Right renal cortex interstitium (tissue), 3 donors: ENCODE results near the gene SLC25A46. TPM values are rescaled to one million over a fixed set of nuclear protein-coding genes. Genes with fewer than 3 reads are reported as not detected.
"Not testable (repeated sequence)": the region's sequence is repeated elsewhere in the genome, so short reads cannot be mapped to it uniquely, and the experiment has no call there.

Experiments
- DNase-seq, 3 donors: peaks; one replicate each; pipeline ENCODE4 v3.0.0-alpha.2; 2013; ENCODE audit warnings: low read depth in 3 of 3, low spot score in 2 of 3
- polyA plus RNA-seq, 3 donors: library from polyadenylated mRNA; unstranded; fragments of 120-200 nt; gene quantifications; one replicate each; pipeline ENCODE4 v1.2.1, GENCODE V29; 2013; ENCODE audit not compliant: insufficient read length in 3 of 3

Gene SLC25A46
- 10 to 100 TPM; 51.5 to 60.2 (median 56.0) TPM for polyA plus RNA-seq

DNA sequence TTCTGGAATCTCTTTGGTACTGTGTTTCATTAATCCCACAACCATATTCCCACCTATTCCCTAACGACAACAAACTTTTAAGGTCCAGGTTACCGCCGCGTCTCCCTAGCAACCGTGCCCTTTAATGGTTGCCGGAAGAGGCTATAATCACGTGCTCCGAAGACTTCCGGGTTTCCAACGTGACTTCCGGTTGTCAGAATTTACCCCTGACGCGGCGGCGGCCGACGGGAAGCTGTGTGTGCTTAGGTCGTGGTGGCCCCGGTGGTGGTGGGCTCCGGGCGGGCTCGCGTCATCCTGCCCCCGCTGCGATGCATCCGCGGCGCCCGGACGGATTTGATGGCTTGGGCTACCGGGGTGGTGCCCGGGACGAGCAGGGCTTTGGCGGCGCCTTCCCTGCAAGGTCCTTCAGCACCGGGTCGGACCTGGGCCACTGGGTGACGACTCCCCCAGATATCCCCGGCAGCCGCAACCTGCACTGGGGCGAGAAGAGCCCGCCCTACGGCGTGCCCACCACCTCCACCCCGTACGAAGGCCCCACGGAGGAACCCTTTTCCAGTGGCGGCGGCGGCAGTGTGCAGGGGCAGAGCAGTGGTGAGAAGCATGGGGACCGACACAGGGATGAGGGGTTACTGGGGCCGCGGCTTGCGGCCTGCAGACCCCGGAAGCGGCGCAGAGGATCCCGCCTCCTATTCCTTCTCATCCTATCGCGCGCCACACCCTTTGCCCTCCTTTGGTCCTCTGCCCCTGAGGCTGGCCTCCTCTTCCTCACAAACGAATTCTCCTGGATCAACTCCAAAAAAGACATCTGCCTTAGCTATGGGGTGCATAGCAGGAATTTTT is at the start of gene SLC25A46:
Gene SLC25A46 (plus strand): TSS at position 196 of the 840 bp plus-strand sequence. CDS start 113 bp downstream, at position 309.
- peak; percentile 83 to 91 (median 86) for DNase-seq

DNA sequence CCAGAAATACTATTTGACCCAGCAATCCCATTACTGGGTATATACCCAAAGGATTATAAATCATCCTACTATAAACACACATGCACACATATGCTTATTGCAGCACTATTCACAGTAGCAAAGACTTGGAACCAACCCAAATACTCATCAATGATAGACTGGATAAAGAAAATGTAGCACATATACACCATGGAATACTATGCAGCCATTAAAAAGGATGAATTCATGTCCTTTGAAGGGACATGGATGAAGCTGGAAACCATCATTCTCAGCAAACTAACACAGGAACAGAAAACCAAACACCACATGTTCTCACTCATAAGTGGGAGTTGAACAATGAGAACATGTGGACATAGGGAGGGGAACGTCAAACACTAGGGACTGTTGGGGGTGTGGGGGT is 48.2 kb upstream of the SLC25A46 start:
- not testable (repeated sequence) for DNase-seq

DNA sequence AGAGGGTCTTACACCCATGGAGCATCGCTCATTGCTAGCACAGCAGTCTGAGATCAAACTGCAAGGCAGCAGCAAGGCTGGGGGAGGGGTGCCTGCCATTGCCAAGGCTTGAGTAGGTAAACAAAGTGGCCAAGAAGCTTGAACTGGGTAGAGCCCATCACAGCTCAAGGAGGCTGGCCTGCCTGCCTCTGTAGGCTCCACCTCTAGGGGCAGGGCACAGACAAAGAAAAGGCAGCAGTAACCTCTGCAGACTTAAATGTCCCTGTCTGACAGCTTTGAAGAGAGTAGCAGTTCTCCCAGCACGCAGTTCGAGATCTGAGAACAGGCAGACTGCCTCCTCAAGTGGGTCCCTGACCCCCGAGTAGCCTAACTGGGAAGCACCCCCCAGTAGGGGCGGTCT is 46.1 kb upstream of the SLC25A46 start:
- not testable (repeated sequence) for DNase-seq

DNA sequence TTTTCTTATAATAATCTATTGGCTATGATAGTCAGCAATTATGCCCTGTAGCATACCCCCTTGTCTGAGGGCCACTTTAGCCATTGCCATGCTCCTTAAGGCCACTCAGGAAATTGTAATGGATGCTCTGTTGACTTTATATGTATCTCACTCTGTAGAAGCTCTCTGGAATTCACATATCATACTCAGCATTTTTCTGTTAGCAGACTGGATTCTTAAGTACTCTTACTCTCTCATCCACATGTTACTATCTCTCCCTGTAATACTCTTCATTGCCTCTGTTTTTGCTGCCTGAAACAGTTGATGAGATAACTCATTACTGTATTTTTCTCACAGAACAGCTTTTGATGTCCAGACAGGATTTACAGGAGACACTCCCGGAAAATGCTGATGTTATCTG is 36.5 kb upstream of the SLC25A46 start:
- no peak for DNase-seq

DNA sequence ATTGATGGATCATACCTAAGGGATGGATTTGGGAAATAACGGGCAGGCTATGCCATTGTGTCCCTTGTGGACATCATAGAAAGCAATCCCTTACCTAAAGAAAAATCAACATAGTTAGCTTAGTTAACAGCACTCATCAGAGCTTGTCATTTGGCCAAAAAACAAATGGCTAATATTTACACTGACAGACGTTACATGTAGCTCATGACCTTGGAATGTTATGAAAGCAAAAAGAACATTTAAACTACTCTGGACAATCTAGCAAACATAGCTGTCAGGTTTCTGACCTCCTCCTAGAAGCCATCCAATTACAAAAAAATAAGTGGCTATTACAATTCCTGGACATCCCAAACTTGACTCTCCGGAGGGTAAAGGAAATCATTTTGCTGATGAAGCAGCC is 36.1 kb upstream of the SLC25A46 start:
- DNase-seq, result no peak

DNA sequence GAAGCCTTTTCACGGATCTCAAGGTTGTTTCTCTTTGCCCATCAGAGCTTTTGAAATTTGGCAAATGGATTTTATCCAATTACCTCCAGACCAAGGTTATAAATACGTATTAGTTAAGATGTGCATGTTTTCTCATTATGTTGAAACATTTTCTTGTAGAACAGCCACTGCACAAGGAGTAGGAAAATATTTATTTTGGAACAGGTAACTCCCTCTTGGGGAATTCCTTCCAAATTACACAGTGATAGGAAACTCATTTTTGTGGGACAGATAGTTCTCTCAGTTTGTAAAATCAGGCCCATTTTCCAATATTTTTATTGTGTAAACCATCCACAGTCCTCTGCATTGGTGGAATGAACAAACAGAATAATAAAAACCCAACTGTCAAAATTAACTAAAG is 35.3 kb upstream of the SLC25A46 start:
- DNase-seq, result no peak

DNA sequence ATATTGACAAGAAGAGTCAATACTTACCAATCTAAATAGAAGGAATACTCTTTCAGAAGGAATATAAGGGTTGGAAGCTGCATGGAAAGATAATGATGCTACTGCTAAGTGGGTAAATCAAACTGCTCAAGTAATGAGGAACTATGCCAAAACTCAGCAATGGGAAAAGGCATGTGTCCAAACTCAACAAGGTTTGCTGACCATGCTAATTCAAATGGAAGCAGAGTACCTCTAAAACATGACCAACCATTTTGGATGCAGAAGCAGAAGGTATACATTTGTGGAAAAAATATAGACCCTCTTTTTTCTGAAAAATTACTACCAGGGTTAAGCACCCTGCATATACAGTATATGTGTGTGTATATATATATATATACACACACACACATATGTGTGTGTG is 33.5 kb upstream of the SLC25A46 start:
- DNase-seq, result no peak

DNA sequence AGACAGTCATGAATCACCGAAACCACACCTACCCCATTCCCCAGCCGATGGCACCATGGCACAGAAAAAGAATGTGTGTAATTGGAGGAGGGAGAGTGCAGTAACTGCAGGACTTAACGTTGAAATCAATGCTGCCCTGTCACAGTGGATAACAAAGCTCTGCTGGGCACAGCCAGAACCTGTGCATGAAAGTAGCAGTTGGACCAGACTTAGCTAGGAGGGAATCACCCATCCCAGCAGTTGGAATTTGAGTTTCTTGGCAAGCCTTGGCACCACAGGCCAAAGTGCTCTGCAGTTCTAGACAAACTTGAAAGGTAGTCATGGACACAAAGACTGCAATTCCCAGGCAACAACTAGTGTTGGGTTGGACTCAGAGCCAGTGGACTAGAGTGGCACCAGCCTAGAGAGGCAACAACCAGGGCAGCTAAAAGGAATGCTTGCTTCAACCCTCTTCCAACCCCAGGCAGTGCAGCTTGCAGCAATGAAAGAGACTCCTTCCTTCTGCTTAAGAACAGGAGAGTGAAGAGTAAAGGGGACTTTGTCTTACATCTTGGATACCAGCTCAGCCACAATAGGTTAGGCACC is 31.5 kb upstream of the SLC25A46 start:
- DNase-seq, result no peak

DNA sequence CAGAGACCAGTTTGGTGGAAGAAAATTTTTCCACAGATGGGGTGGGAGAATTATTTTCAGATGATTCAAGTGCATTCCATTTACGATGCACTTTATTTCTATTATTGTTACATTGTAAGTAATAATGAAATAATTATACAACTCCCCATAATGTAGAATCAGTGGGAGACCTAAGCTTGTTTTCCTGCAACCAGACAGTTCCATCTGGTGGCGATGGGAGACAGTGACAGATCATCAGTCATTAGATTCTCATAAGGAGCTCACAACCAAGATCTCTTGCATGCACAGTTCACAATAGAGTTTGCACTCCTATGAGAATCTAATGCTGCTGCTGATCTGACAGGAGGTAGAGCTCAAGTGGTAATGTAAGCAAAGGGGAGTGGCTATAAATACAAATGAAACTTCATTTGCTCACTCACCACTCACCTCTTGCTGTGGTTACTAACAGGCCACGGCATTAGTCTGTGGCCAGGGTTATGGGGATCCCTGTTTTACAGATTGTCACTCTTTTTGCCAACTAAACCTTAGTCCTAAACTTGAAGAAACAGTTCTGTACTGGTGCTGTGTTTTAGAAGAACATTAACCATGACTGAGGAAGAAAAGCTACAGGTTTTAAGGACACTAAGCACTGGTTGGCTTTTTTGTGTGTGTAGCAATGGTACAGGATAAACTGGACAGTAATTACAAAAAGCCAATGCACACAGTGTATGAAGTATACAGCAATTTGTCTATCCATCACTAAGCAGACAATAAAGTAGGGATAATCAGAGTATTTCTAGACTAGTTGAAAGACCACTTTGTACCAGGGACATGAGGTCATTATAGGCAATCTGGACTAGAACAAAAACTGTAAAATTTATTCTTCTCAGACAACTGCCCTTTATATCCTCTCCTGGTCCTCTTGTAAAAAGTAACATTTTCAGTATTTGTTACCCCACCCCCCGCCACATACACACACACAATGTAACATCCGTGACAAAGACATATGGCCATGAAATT is 22.3 kb upstream of the SLC25A46 start:
- no peak for DNase-seq

DNA sequence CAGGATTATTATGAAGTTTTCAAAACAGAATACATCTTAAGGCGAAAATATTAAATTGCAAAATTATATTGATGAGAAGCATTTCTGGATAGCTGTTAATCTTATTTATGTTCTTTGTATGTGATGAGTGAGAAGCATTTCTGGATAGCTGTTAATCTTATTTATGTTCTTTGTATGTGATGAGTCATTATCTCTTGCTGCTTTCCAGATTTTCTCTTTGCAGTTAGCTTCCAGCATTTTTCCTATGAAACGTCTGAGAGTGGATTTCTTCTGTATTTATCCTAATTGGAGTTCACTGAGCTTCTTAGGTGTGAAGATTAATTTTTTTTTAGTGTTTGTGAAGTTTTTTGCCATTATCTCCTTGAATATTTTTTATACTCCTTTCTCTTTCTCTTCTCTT is 20.5 kb upstream of the SLC25A46 start:
- no peak for DNase-seq

DNA sequence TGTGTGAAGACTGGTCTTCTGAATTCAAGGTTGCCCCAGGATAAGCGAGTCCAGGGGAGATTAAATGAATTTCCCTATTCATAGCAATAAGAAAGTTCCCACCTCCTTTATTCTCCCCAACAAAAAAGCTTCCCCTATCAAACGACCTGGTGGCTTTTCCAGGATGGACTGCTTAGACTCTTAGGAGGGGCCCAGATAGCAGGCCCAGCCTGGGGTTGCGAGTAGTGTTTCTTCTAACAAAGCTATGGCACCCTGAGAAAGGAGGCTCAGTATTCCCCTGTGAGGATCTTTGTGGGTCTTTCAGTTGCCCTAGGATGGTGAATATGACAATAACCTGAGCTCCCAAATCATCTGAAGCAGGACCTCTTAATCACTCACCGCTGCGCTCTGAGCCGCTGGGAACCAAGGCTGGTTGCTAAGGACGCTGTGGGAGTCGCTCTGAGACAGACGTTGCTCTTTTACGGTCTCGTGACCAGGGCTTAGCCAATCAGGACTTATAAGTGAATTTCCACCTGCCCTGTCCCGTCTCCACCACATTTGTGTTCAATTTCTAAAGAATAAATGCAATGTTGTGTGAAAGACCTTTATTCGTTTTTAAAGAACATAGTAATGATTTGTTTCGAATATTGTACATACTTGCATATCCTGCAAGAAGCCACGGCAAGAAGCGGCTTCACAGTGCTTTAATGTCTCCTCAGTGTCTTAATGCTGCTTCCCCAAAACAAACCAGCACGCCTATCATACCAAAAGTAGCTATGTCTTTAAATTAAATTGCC is 12.4 kb upstream of the SLC25A46 start, which contains the start of gene TMEM232:
Gene TMEM232 (minus strand): TSS at position 423 of the 776 bp plus-strand sequence. CDS start 59,319 bp downstream, outside the sequence.
- peak; percentile 48 to 67 (median 58) for DNase-seq

DNA sequence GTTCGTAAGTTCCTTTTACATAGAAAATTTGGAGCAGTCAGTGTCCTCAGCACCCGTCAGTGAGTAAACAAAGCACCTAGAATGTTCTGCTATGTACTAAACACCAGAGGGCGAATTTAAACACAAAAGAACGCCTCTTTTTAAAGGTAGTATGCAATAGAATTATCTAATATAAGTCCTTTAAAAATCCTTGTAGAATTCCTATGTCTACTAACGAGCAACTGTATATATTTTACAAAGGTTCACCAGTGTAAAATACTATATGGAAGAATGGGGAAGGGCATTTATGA is 11.8 kb upstream of the SLC25A46 start:
- DNase-seq, result no peak

DNA sequence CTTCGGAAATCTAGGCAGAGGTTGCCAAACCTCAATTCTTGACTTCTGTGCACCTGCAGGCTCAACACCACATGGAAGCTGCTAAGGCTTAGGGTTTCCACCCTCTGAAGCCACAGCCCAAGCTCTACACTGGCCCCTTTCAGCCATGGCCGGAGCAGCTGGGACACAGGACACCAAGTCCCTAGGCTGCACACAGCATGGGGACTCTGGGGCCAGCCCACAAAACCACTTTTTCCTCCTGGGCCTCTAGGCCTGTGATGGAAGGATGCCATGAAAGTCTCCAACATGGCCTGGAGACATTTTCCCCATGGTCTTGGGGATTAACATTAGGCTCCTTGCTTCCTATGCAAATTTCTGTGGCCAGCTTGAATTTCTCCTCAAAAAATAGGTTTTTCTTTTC is 7.3 kb upstream of the SLC25A46 start:
- not testable (repeated sequence) for DNase-seq

DNA sequence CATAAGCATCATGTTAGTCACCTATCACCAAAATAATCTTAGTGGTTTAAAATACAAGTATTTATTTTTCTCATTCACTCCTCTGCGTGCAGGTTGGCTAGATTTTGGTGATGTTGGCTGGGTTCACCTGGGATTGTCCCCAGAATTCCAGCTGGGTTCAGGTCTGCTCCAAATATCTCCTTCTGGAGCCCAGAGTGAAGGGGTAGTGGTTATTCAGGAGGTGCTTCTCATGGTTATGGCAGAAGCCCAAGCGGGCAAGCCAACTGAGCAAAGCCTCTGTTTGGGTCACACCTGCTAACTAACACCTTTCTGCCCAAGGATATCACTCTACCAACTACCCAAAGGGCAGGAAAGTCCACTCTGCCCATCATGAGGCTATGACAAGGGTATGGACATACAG is 4.7 kb upstream of the SLC25A46 start:
- no peak for DNase-seq

DNA sequence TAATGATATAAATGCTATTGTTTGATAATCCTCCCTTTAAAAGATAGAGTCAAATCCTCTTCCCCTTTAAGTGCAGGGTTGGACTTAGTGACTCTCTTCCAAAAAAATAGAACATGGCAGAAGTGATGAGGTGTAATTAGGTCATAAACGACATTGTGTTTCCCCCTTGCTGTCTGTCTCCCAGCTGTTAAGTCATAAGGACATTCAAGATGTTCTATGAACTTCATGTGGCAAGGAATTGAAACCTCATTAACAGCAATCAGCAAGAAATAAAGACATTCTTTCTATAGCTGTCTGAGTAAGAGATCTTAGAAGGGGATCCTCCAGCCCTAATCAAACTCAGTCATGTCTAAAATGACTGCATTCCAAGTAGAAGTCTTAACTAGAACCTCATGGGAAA is 3.3 kb upstream of the SLC25A46 start:
- DNase-seq, result no peak

DNA sequence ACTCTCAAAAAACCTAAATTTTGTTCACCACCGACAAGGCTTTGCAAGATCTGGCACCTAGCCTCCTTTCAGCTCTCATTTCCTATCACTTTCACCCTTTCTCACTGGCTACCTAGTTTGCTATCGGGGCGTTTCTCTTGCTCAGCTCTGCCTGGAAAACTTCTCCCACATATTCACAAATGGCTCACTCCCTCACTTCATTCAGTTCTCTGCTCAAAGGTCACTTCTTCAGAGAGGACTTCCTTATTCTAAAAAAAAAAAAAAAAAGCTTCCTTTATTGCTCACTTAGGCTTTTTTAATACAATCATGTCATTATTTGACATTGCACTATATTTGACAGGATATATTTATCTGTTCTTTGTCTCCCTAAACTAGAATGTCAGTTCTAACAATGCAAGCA is 2.1 kb upstream of the SLC25A46 start:
- DNase-seq, result no peak

DNA sequence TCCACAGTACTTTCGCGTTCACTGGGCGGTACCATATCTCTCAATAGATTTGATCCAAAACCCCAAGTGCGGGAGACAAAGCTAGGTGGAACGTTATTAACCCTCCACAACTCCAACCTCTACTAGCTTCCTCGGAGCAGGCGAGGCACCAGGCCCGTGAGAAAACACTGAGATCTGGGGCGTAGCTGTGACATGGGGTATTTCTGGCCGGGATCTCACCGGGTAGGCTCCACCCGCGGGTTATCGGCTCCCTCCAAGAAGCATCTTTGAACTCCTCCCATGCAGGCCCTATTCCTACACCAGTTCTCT is 350 bp upstream of the SLC25A46 start:
- no peak for DNase-seq

DNA sequence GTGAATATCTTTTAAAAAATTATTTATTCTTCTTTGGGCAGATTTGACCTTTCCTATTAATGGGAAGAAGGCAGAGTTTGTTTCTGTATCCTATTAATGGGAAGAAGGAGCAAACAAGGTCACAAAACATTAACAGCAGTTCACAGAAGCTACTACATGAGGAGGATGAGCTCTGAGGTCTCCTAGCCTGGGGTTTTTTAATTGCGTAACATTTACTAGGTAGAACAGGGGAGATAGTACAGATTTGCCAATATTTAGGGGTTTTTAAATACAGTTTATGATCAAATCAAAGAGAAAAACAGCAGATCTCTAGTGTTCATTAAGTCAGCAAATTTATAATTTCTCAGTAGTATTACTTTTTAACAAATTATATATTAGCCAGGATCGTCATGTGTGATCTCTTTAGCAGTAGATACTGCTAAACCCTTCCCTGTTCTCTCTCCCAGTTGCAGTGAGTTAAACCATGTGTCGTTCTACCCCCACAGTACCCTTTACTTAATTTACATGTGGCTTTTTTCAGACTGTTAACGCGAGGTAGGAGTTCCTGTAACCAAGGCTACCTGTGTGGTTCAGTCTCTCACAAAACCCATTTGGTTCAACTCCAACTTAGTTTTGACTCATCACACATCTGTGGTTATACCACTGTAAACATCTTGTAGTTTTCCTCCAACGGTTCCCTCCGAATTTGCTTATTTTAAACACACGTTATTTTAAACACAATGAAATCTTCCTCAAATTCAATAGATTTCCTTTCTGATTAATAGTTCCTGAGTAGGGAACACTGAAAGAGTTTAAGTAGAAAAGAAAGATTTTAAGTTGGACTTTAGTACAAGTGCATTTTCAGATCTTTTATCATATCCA is 13.3 kb downstream of the SLC25A46 start:
- DNase-seq, result no peak

DNA sequence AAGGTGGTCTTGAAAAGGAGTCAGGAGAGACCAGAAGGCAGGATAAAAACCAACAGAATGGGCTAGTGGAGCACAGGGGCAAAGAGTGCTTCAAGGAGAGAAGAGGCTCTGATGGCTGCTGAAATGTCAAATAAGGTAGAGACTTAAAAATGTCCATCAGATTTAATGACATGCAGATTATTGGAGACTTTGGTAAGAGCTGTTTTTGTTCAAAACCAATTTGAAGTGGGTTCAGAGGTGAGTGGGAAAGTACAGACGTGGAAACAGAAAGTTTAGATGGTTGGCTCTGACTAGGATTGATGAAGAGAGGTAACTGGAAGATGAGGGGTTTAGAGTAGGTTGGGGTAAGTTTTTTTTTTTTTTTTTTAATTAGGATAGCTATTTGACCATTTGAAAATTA is 14.1 kb downstream of the SLC25A46 start:
- DNase-seq, result no peak

DNA sequence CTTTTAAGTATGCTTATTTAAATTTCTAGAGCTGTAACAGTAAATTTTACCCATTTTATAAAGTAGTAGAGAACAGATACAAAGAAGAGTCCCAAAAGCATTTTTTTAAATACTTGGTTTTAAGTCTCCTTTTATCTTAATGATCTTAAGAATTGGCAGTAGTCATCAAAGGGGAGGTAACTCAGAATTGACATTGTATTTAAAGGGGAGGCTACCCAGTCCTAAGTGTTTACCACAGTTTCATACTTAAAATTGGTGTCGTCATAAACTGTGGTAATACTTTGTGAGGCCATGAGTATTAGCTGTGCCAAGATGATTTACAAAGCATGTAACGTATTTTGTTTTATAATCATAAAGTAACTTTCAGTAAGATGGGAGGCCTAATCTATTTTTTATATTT is 14.8 kb downstream of the SLC25A46 start:
- no peak for DNase-seq
